SU-DHL-6 (cell line): Measurements from ENCODE around the gene TRMT44.

Experiments
- EZH2phosphoT487 ChIP-seq: fragments of 200-600 bp; sonication (generic), shearing (Covaris generic); conservative IDR thresholded peaks from 2 replicates; pipeline ENCODE4 v1.6.1; 2018; ENCODE audit warnings: mild to moderate bottlenecking, antibody characterized with exemption, low read length, moderate library complexity, mixed read lengths
- TF ChIP-seq, protein P1 (sequence below): fragments of 200-600 bp; sonication (generic); IDR thresholded peaks from one replicate; pipeline ENCODE4 v1.5.1; 2017; ENCODE audit warnings: antibody characterized with exemption, mild to moderate bottlenecking, low read length, moderate library complexity; ENCODE audit not compliant: insufficient read depth, poor library complexity, severe bottlenecking

DNA sequence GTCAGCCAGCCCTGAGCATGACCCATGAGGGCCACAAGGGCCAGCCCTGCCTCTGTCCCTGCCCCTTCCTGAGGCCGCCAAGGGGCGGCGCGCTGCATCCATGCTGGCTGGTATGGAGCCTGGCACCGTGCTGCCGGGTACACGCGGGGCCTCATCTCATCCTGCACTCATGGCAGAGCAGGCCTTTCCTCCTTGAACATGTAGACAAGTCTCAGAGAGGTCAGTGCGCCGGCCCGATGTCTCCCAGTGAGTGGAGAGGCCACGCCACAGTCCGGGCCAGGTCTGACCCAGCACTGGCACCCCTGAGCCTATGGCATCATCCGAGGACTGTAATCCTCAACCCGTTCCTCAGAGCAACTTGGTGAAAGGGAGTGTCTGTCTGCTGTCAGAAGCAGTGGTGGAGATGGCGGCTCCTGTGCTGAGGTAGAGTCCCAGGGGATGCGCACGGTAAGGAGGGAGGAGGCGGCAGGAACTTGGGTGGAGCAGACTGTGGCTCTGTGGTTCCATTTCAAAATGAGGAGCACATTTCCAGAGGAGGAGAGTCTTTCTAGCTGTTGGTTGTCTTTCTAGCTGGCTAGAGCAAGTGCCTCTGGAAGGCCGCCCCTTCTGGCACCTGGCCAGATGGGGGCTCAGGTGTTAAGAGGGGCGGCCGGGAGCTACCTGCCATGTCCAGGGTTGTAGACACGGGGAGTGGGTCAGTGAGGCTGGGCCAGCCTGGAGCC, 32.8 kb downstream of the TRMT44 start:
- TF ChIP-seq, protein P1, sequence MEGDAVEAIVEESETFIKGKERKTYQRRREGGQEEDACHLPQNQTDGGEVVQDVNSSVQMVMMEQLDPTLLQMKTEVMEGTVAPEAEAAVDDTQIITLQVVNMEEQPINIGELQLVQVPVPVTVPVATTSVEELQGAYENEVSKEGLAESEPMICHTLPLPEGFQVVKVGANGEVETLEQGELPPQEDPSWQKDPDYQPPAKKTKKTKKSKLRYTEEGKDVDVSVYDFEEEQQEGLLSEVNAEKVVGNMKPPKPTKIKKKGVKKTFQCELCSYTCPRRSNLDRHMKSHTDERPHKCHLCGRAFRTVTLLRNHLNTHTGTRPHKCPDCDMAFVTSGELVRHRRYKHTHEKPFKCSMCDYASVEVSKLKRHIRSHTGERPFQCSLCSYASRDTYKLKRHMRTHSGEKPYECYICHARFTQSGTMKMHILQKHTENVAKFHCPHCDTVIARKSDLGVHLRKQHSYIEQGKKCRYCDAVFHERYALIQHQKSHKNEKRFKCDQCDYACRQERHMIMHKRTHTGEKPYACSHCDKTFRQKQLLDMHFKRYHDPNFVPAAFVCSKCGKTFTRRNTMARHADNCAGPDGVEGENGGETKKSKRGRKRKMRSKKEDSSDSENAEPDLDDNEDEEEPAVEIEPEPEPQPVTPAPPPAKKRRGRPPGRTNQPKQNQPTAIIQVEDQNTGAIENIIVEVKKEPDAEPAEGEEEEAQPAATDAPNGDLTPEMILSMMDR, result no peak
- no peak for TF ChIP-seq EZH2phosphoT487
